K562 (cell line): Measurements from ENCODE around the gene AKIRIN1. TPM values are rescaled to one million over a fixed set of nuclear protein-coding genes. Genes with fewer than 3 reads are reported as not detected.

Source experiments
- ATF7 ChIP-seq: fragments of 450-650 bp; IDR thresholded peaks from 2 replicates; pipeline ENCODE4 v1.7.1; 2014; ENCODE audit warnings: mild to moderate bottlenecking, moderate library complexity
- EP300 ChIP-seq: IDR thresholded peaks from 2 replicates; pipeline ENCODE4 v1.6.1; 2012; ENCODE audit warnings: low read length, improper control_type of control experiment
- HDAC3 ChIP-seq: fragments of 450-650 bp; IDR thresholded peaks from 2 replicates; pipeline ENCODE4 v1.6.1; 2018; ENCODE audit warnings: borderline replicate concordance, mild to moderate bottlenecking, moderate library complexity; ENCODE audit not compliant: partially characterized antibody
- HDAC6 ChIP-seq: IDR thresholded peaks from 2 replicates; pipeline ENCODE4 v1.6.1; 2012; ENCODE audit warnings: low read depth, mild to moderate bottlenecking, control low read depth, inconsistent platforms, low read length, moderate library complexity
- HMG20B ChIP-seq: fragments of 250-450 bp; sonication (Bioruptor Pico); IDR thresholded peaks from 2 replicates; pipeline ENCODE4 v1.5.0; 2021; ENCODE audit warnings: mild to moderate bottlenecking
- HNRNPUL1 ChIP-seq: fragments of 200-400 bp; formaldehyde crosslinking; IDR thresholded peaks from 2 replicates; pipeline ENCODE4 v1.6.1; 2017; ENCODE audit warnings: low read length
- RBM22 ChIP-seq: fragments of 200-400 bp; formaldehyde crosslinking; IDR thresholded peaks from 2 replicates; pipeline ENCODE4 v1.6.1; 2018; ENCODE audit warnings: low read length, low read depth; ENCODE audit not compliant: poor library complexity, severe bottlenecking
- TEAD2 ChIP-seq: fragments of 450-650 bp; IDR thresholded peaks from 2 replicates; pipeline ENCODE4 v1.6.1; 2016; ENCODE audit warnings: missing genetic modification characterization, control low read depth, missing compliant biosample characterization
- U2AF1 ChIP-seq: fragments of 200-400 bp; formaldehyde crosslinking; optimal IDR thresholded peaks from 2 replicates; pipeline ENCODE3; 2017; ENCODE audit warnings: mild to moderate bottlenecking, low read depth, low read length, moderate library complexity
- XRCC5 ChIP-seq: fragments of 200-400 bp; formaldehyde crosslinking; IDR thresholded peaks from 2 replicates; pipeline ENCODE4 v1.6.1; 2017; ENCODE audit warnings: low read depth, mild to moderate bottlenecking, low read length
- ZHX1 ChIP-seq: fragments of 150-350 bp; conservative IDR thresholded peaks from 2 replicates; pipeline ENCODE4 v1.6.1; 2014; ENCODE audit warnings: low read length
- ZNF263 ChIP-seq: sonication (generic); formaldehyde crosslinking; IDR thresholded peaks from 2 replicates; pipeline ENCODE4 v1.8.0; 2022; ENCODE audit warnings: mild to moderate bottlenecking, missing genetic modification reagents, borderline replicate concordance
- ZNF766 ChIP-seq: fragments of 200-800 bp; sonication (Bioruptor generic); conservative IDR thresholded peaks from 2 replicates; pipeline ENCODE4 v1.6.1; 2016; ENCODE audit warnings: missing genetic modification characterization, missing compliant biosample characterization
- ZNF830 ChIP-seq: fragments of 250-450 bp; sonication (Bioruptor Pico); IDR thresholded peaks from 2 replicates; pipeline ENCODE4 v1.5.0; 2021; ENCODE audit warnings: mild to moderate bottlenecking
- polyA plus RNA-seq, 8 experiments: library from polyadenylated mRNA; depleted of rRNA in 4 of 8; stranded (reverse) in 5 of 8; unstranded in 3 of 8; fragments of >200 nt; fragmentation: Nextera tagmentation in 2 of 8; fragmentation: Illumina TruSeq in 1 of 8; extraction: Ambion mirVana in 2 of 8; extraction: Trizol in 1 of 8; gene quantifications; 2 replicates each; pipeline versions ENCODE4 v1.2.1 to v1.2.3, GENCODE V29; 2011 to 2014; ENCODE audit warnings: inconsistent platforms in 1 of 8, missing spikeins in 1 of 8
- total RNA-seq, 7 experiments: library from RNA; depleted of rRNA in 6 of 7; stranded (reverse); fragments of >200 nt in 6 of 7; fragmentation: Illumina TruSeq in 2 of 7; extraction: Trizol in 2 of 7; gene quantifications; 2 replicates each; pipeline versions ENCODE4 v1.2.1 to v1.2.3, GENCODE V29; 2011 to 2021; ENCODE audit warnings: low replicate concordance in 1 of 7
- TF ChIP-seq, protein P1 (sequence below), 2 experiments: IDR thresholded peaks; 2 replicates each; pipeline ENCODE4 v1.6.1; 2012; ENCODE audit warnings: improper control_type of control experiment in 2 of 2, low read depth in 2 of 2, low read length in 2 of 2, borderline replicate concordance in 1 of 2
- TF ChIP-seq, protein P2 (sequence below): fragments of 250-450 bp; sonication (Bioruptor Pico); IDR thresholded peaks from 2 replicates; pipeline ENCODE4 v1.4.0; 2020

AKIRIN1 gene
- total and polyA plus RNA-seq, 9 of the 15 experiments (the other 6 are each of a cell fraction or from before 2014, with no cell fraction given): 11.5 to 139 (median 83.4) TPM

DNA sequence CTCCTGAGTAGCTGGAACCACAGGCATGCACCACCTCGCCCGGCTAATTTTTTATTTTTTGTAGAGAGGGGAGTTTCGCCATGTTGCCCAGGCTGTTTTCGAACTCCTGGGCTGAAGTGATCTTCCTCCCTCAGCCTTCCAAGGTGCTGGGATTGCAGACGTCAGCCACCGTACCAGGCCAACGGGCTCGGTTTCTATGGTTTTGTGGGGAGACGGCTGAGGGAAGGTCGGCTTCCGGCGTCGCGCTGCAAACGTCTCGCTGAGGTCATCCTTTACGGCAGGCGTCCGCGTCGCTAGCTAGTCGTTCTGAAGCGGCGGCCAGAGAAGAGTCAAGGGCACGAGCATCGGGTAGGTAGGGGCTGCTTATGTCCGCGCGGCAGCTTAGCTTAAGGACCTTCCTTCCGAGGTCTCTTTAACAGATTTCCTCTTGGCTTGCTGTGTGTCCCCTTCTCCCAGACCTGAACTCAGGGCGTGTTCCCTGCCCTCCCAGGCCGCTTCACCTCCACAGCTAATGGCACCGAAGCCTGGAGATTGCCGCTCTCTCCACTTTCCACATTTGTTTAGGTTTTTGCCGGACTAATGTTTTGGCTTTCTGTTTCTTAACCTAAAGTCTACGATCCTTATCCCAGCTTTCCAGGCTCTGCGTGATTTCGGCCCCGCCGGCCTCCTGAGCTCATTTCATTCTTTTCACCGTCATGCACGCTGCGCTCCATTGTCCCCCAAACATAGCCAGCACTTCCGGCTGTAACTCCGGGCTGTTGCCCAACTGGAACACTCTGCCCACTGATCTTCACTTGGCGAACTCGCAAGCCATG, 35.2 kb downstream of the AKIRIN1 start, which contains the start of gene NDUFS5 (continued):
- TF ChIP-seq ZNF263 (CRISPR knock-in tag) (no peak), EP300 (peak; percentile 16), RBM22 (no peak), ZNF766 (CRISPR knock-in tag) (no peak), U2AF1 (no peak), XRCC5 (no peak; the same call in 1 of the 2 replicates), HMG20B (CRISPR knock-in tag) (no peak), HNRNPUL1 (no peak), ATF7 (peak; percentile 96), ZHX1 (no peak), ZNF830 (CRISPR knock-in tag) (no peak), HDAC6 (no peak), TEAD2 (tag) (no peak), HDAC3 (no peak)
- TF ChIP-seq, protein P1, sequence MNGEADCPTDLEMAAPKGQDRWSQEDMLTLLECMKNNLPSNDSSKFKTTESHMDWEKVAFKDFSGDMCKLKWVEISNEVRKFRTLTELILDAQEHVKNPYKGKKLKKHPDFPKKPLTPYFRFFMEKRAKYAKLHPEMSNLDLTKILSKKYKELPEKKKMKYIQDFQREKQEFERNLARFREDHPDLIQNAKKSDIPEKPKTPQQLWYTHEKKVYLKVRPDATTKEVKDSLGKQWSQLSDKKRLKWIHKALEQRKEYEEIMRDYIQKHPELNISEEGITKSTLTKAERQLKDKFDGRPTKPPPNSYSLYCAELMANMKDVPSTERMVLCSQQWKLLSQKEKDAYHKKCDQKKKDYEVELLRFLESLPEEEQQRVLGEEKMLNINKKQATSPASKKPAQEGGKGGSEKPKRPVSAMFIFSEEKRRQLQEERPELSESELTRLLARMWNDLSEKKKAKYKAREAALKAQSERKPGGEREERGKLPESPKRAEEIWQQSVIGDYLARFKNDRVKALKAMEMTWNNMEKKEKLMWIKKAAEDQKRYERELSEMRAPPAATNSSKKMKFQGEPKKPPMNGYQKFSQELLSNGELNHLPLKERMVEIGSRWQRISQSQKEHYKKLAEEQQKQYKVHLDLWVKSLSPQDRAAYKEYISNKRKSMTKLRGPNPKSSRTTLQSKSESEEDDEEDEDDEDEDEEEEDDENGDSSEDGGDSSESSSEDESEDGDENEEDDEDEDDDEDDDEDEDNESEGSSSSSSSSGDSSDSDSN (IDR thresholded peaks at IDR 0.05; ENCODE audit: borderline replicate concordance in 1 of 2, low read depth in 2 of 2, low read length in 2 of 2): peak; percentile 57 to 59; a peak in 2 of 4 replicates
- TF ChIP-seq, protein P2, sequence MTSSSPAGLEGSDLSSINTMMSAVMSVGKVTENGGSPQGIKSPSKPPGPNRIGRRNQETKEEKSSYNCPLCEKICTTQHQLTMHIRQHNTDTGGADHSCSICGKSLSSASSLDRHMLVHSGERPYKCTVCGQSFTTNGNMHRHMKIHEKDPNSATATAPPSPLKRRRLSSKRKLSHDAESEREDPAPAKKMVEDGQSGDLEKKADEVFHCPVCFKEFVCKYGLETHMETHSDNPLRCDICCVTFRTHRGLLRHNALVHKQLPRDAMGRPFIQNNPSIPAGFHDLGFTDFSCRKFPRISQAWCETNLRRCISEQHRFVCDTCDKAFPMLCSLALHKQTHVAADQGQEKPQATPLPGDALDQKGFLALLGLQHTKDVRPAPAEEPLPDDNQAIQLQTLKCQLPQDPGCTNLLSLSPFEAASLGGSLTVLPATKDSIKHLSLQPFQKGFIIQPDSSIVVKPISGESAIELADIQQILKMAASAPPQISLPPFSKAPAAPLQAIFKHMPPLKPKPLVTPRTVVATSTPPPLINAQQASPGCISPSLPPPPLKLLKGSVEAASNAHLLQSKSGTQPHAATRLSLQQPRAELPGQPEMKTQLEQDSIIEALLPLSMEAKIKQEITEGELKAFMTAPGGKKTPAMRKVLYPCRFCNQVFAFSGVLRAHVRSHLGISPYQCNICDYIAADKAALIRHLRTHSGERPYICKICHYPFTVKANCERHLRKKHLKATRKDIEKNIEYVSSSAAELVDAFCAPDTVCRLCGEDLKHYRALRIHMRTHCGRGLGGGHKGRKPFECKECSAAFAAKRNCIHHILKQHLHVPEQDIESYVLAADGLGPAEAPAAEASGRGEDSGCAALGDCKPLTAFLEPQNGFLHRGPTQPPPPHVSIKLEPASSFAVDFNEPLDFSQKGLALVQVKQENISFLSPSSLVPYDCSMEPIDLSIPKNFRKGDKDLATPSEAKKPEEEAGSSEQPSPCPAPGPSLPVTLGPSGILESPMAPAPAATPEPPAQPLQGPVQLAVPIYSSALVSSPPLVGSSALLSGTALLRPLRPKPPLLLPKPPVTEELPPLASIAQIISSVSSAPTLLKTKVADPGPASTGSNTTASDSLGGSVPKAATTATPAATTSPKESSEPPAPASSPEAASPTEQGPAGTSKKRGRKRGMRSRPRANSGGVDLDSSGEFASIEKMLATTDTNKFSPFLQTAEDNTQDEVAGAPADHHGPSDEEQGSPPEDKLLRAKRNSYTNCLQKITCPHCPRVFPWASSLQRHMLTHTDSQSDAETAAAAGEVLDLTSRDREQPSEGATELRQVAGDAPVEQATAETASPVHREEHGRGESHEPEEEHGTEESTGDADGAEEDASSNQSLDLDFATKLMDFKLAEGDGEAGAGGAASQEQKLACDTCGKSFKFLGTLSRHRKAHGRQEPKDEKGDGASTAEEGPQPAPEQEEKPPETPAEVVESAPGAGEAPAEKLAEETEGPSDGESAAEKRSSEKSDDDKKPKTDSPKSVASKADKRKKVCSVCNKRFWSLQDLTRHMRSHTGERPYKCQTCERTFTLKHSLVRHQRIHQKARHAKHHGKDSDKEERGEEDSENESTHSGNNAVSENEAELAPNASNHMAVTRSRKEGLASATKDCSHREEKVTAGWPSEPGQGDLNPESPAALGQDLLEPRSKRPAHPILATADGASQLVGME (CRISPR knock-in tag): no peak
